ENCODE measurements around the gene ZNF808. TPM values are rescaled to one million over a fixed set of nuclear protein-coding genes. Genes with fewer than 3 reads are reported as not detected.
A peak's percentile ranks its signal among the peaks of the same experiment; 100 is the strongest.

Gene ZNF808
- total RNA-seq (2016; rRNA removed; fragmentation: Illumina TruSeq; extraction: Trizol) = 7.4 and 17.5 TPM in 2 replicates
- 1.5 and 2.7 TPM in 2 replicates for total RNA-seq (2016; cell fraction: cytosol; rRNA removed; fragmentation: Illumina TruSeq; extraction: Trizol; ENCODE audit: low read depth)
- 7.6 and 14.1 TPM in 2 replicates for total RNA-seq (2016; cell fraction: insoluble cytoplasmic fraction; rRNA removed; fragmentation: Illumina TruSeq; extraction: Trizol)
- 5.1 and 6.2 TPM in 2 replicates for total RNA-seq (2016; cell fraction: membrane; rRNA removed; fragmentation: Illumina TruSeq; extraction: Trizol)
- total RNA-seq (2016; cell fraction: nucleus; rRNA removed; fragmentation: Illumina TruSeq; extraction: Trizol) = 8.7 and 11.8 TPM in 2 replicates
- 3.0 and 3.3 TPM in 2 replicates for polyA plus RNA-seq (2011; rRNA removed)
- polyA plus RNA-seq (2011; cell fraction: cytosol; rRNA removed) = 1.2 and 2.1 TPM in 2 replicates
- 3.7 and 5.5 TPM in 2 replicates for polyA plus RNA-seq (2011; cell fraction: nucleus; rRNA removed)
- 1.4 and 1.7 TPM in 2 replicates for polyA plus RNA-seq (2012)
- polyA plus RNA-seq (2016; cell fraction: cytosol; fragmentation: Illumina TruSeq; extraction: Trizol; ENCODE audit: low read depth) = 0.03 and 0.27 TPM in 2 replicates
- polyA plus RNA-seq (2016; cell fraction: insoluble cytoplasmic fraction; fragmentation: Illumina TruSeq; extraction: Trizol; ENCODE audit: low read depth) = 2.4 and 3.5 TPM in 2 replicates
- 0.37 and 0.50 TPM in 2 replicates for polyA plus RNA-seq (2016; cell fraction: membrane; fragmentation: Illumina TruSeq; extraction: Trizol; ENCODE audit: low read depth)
- 5.9 and 8.6 TPM in 2 replicates for polyA plus RNA-seq (2016; cell fraction: nucleus; fragmentation: Illumina TruSeq; extraction: Trizol; ENCODE audit: insufficient read depth, low read depth)
- polyA minus RNA-seq (2011; rRNA and poly(A)+ RNA removed; ENCODE audit: low replicate concordance) = 2.8 and 6.5 TPM in 2 replicates
- polyA minus RNA-seq (2011; cell fraction: cytosol; rRNA and poly(A)+ RNA removed) = 3.8 and 6.8 TPM in 2 replicates
- polyA minus RNA-seq (2011; cell fraction: nucleus; rRNA and poly(A)+ RNA removed) = 13.0 and 22.6 TPM in 2 replicates
- Bru-seq, nascent RNA = percentile 58 among the genes with signal in this experiment
- percentile 63 among the genes with signal in this experiment for BruChase-seq, experiment 1, labeled RNA remaining after a 6-hour chase
- percentile 63 among the genes with signal in this experiment for BruChase-seq, experiment 2, labeled RNA remaining after a 2-hour chase
- long read RNA-seq, experiment 1 = 0 reads
- long read RNA-seq, experiment 2, partial matches to known transcripts = 0 of 3 reads
- long read RNA-seq, experiment 2, other reads (novel, unspliced or antisense) = 3 of 3 reads

GRCh38 chr19:52527134-52527955 lies at the start of gene ZNF808:
ZNF808 (plus strand) TSS chr19:52527668; CDS start chr19:52543285, 15,617 bp downstream.
- H4K20me1 ChIP-seq (ENCODE audit: insufficient read depth, low read length) = no peaks in the 10 kb centered on the region
- ATAC-seq (peak; percentile 93), DNase-seq (ENCODE audit: low spot score) (peak; percentile 85), FAIRE-seq (no peak)
- H3K4me3 ChIP-seq (replicated peaks in 1 of 3; ENCODE audit: insufficient read depth in 1 of 3, low read depth in 2 of 3, low read length in 3 of 3) = peak within 1 kb of the TSS; percentile 84 to 97 (median 93)
- intact Hi-C loops (cut with micrococcal nuclease; ENCODE audit: unreplicated experiment) = loop anchor here (1.0 kb wide), 1 partner anchor 73 kb away; no protein-coding TSS in a partner anchor
- in situ Hi-C loops (cut with HindIII; ENCODE audit: extremely low pct_ligation_motif_present, low pct_unique_long_range_greater_than_20kb) = no loop called here
- ChIA-PET CTCF (ENCODE audit: low intra/inter-chr PET ratio, low total read pairs) (no interaction called here), POLR2A (interaction anchor here (0.7 to 1.3 kb wide), 7 partner anchors 9 to 811 kb away, joined by 3 to 6 read pairs (median 3); partner anchors contain the start of gene ZNF701)
- BruUV-seq (replicated peaks) = no TSS peak
- no peaks in the 10 kb centered on the region; a peak in 1 of 5 replicates for H3K27me3 ChIP-seq (ENCODE audit: control insufficient read depth in 1 of 2, insufficient read depth in 2 of 2, low read length in 2 of 2)
- peaks cover 10% of the 10 kb centered on the region for H3K4me1 ChIP-seq (ENCODE audit: insufficient read depth, low read length)
- peak within 1 kb of the TSS; percentile 85 for H3K4me2 ChIP-seq (ENCODE audit: low read depth, low read length)
- peak within 1 kb of the TSS; percentile 84 for H3K27ac ChIP-seq (ENCODE audit: extremely low read length, insufficient read depth, low read length)
- H3K9ac ChIP-seq (ENCODE audit: insufficient read depth, low read depth, low read length) = peak within 1 kb of the TSS; percentile 93
- H3K9me3 ChIP-seq (ENCODE audit: low read length) = peaks cover 6% of the 10 kb centered on the region; the same call in 1 of the 2 replicates
- peak within 1 kb of the TSS; percentile 81 for H2AFZ ChIP-seq (ENCODE audit: low read length)
- H3K79me2 ChIP-seq (ENCODE audit: insufficient read depth, low read length) = no peaks in the 10 kb centered on the region
- 0% methylated on average over 7 of the region's 54 CpGs for WGBS (ENCODE audit: low lambda C conversion rate)
- H3K36me3 ChIP-seq (replicated peaks in 1 of 2; ENCODE audit: control insufficient read depth in 1 of 2, insufficient read depth in 2 of 2, low read length in 2 of 2) = no peaks in the 10 kb centered on the region
- peak; percentile 52; the same call in 1 of the 2 replicates for TF ChIP-seq ZGPAT (CRISPR knock-in tag; IDR thresholded peaks at IDR 0.05)
- TF ChIP-seq ATF3 (CRISPR knock-in tag; IDR thresholded peaks at IDR 0.05) = no peak
- no peak for TF ChIP-seq ZSCAN5A (CRISPR knock-in tag; IDR thresholded peaks at IDR 0.05; ENCODE audit: borderline replicate concordance)
- TF ChIP-seq PLRG1 (conservative IDR thresholded peaks at IDR 0.05) = no peak
- peak; percentile 36; the same call in 1 of the 2 replicates for TF ChIP-seq GLI4 (CRISPR knock-in tag; IDR thresholded peaks at IDR 0.05; ENCODE audit: borderline replicate concordance)
- no peak for TF ChIP-seq RNF219 (CRISPR knock-in tag; IDR thresholded peaks at IDR 0.05)
- no peak for TF ChIP-seq SNAPC5 (CRISPR knock-in tag; IDR thresholded peaks at IDR 0.05; ENCODE audit: borderline replicate concordance)
- TF ChIP-seq MXD1 (CRISPR knock-in tag; IDR thresholded peaks at IDR 0.05) = no peak
- TF ChIP-seq ZNF878 (CRISPR knock-in tag; IDR thresholded peaks at IDR 0.05) = no peak
- no peak for TF ChIP-seq MZF1 (CRISPR knock-in tag; IDR thresholded peaks at IDR 0.05; ENCODE audit: borderline replicate concordance)
- TF ChIP-seq POLR2G (IDR thresholded peaks at IDR 0.05; ENCODE audit: low read depth, low read length) = peak; percentile 67
